GM18873 (cell line): ENCODE data around the gene PCSK7.

ENCODE experiments used
- ATAC-seq: cut with Tn5 transposase; IDR thresholded peaks from one replicate; pipeline ENCODE4 v1.9.1; 2021; ENCODE audit warnings: mild to moderate bottlenecking, moderate library complexity, moderate number of reproducible peaks; ENCODE audit not compliant: unreplicated experiment, low FRiP score

Gene PCSK7

GRCh38 chr11:117171007-117171403 lies 60.9 kb downstream of the PCSK7 start:
- no peak for ATAC-seq

- ATAC-seq: no peak
Measured at GRCh38 chr11:117170210-117170609, 61.7 kb downstream of the PCSK7 start.

- no peak for ATAC-seq
Measured at GRCh38 chr11:117169736-117170135, 62.1 kb downstream of the PCSK7 start.

- no peak for ATAC-seq
Measured at GRCh38 chr11:117166491-117166890, 65.4 kb downstream of the PCSK7 start.

- ATAC-seq: no peak
Measured at GRCh38 chr11:117160826-117161225, 71.0 kb downstream of the PCSK7 start.

- ATAC-seq: no peak
Measured at GRCh38 chr11:117159892-117160291, 72.0 kb downstream of the PCSK7 start.

- ATAC-seq: no peak
Measured at GRCh38 chr11:117157507-117157906, 74.4 kb downstream of the PCSK7 start.

- ATAC-seq: no peak
Measured at GRCh38 chr11:117154468-117154867, 77.4 kb downstream of the PCSK7 start.
